A673 (cell line): ENCODE measurements around the gene SLC17A2. TPM values are rescaled to one million over a fixed set of nuclear protein-coding genes. Genes with fewer than 3 reads are reported as not detected.

Experiments
- BruUV-seq: library from RNA; stranded (reverse); fragments of 400-500 nt; replicated peaks from 2 replicates; lab custom pipeline; 2021; lab: Mats Ljungman, UMichigan
- CTCF ChIA-PET: fragments of 300-600 bp; sonication (Branson Sonifier 250); formaldehyde crosslinking; loops from one replicate; lab custom pipeline; 2022; ENCODE audit warnings: antibody characterized with exemption; lab: Charles Lee
- POLR2A ChIA-PET: fragments of 300-600 bp; sonication (Branson Sonifier 250); formaldehyde crosslinking; loops from one replicate; lab custom pipeline; 2022; ENCODE audit warnings: antibody characterized with exemption; ENCODE audit not compliant: low non-redundant PET; lab: Charles Lee
- DNase-seq: peaks from one replicate; pipeline ENCODE4 v3.0.0-alpha.2; 2015; ENCODE audit warnings: low spot score
- H3K27ac ChIP-seq: fragments of 200-600 bp; sonication (generic); 2 replicates; pipeline ENCODE4 v1.5.1; 2016; ENCODE audit warnings: mixed run types, low read depth, mild to moderate bottlenecking, mixed read lengths, antibody characterized with exemption, low read length; ENCODE audit not compliant: poor library complexity, severe bottlenecking
- H3K27me3 ChIP-seq: fragments of 200-600 bp; sonication (generic); replicated peaks from 2 replicates; pipeline ENCODE4 v1.6.1; 2017; ENCODE audit warnings: mixed run types, low read depth, mild to moderate bottlenecking, mixed read lengths, antibody characterized with exemption, low read length; ENCODE audit not compliant: insufficient read depth, poor library complexity
- H3K36me3 ChIP-seq: fragments of 200-600 bp; sonication (generic); 2 replicates; pipeline ENCODE4 v1.6.1; 2016; ENCODE audit warnings: mixed run types, mild to moderate bottlenecking, mixed read lengths, antibody characterized with exemption, low read length; ENCODE audit not compliant: insufficient read depth, poor library complexity, severe bottlenecking
- H3K4me1 ChIP-seq: fragments of 200-600 bp; sonication (generic); 2 replicates; pipeline ENCODE4 v1.6.1; 2017; ENCODE audit warnings: mixed run types, mild to moderate bottlenecking, mixed read lengths, antibody characterized with exemption, low read length; ENCODE audit not compliant: insufficient read depth, poor library complexity, severe bottlenecking
- H3K4me3 ChIP-seq: fragments of 200-600 bp; sonication (generic); 2 replicates; pipeline ENCODE4 v1.5.1; 2016; ENCODE audit warnings: low read depth, mixed run types, mild to moderate bottlenecking, mixed read lengths, low read length; ENCODE audit not compliant: poor library complexity, severe bottlenecking
- H3K9me3 ChIP-seq: fragments of 200-600 bp; sonication (generic); 2 replicates; pipeline ENCODE4 v1.6.1; 2016; ENCODE audit warnings: mixed run types, low read depth, mild to moderate bottlenecking, mixed read lengths, antibody characterized with exemption, low read length; ENCODE audit not compliant: poor library complexity, severe bottlenecking
- CTCF ChIP-seq: fragments of 300-800, 200-600 bp; sonication (generic); conservative IDR thresholded peaks from 2 replicates; pipeline ENCODE4 v1.5.1; 2017; ENCODE audit warnings: low read depth, mild to moderate bottlenecking, antibody characterized with exemption, low read length, moderate library complexity, mixed read lengths
- EZH2 ChIP-seq: fragments of 200-600 bp; sonication (generic); IDR thresholded peaks from 2 replicates; pipeline ENCODE4 v1.6.1; 2017; ENCODE audit warnings: borderline replicate concordance, low read depth, mild to moderate bottlenecking, mixed read lengths, antibody characterized with exemption, low read length; ENCODE audit not compliant: poor library complexity, severe bottlenecking
- intact Hi-C: fragments of 100-400 bp; cut with micrococcal nuclease; formaldehyde crosslinking; loops from one replicate; pipeline ENCODE4 v1.10.0; 2022; ENCODE audit not compliant: unreplicated experiment
- total RNA-seq: library from RNA; stranded (reverse); gene quantifications from 2 replicates; pipeline ENCODE4 v1.2.3, GENCODE V29; 2021

SLC17A2 gene
- total RNA-seq, 1 experiment from 2014 or later = not detected

GRCh38 chr6:25972902-25973301 lies 42.4 kb upstream of the SLC17A2 start:
- Histone ChIP-seq H3K27me3 (no peaks in the 10 kb centered on the region), H3K4me1 (peaks cover 21% of the 10 kb centered on the region), H3K27ac (no peak overlapping the region), H3K4me3 (no peak overlapping the region), H3K36me3 (peaks cover 83% of the 10 kb centered on the region), H3K9me3 (no peaks in the 10 kb centered on the region)
- BruUV-seq = no TSS peak
- TF ChIP-seq CTCF = no peak
- no peak for TF ChIP-seq EZH2
- no peak for DNase-seq
- intact Hi-C loops = no loop called here
- CTCF ChIA-PET = no interaction called here
- POLR2A ChIA-PET = no interaction called here

GRCh38 chr6:25972128-25972527 lies 41.6 kb upstream of the SLC17A2 start:
- peaks cover 24% of the 10 kb centered on the region for H3K4me1 ChIP-seq
- ChIA-PET CTCF (no interaction called here), POLR2A (interaction anchor here (0.6 kb wide), 1 partner anchor 49 kb away, joined by 4 read pairs; no protein-coding TSS in a partner anchor)
- no peak overlapping the region for H3K4me3 ChIP-seq
- no peaks in the 10 kb centered on the region for H3K9me3 ChIP-seq
- BruUV-seq = no TSS peak
- DNase-seq = no peak
- TF ChIP-seq EZH2 (no peak), CTCF (no peak)
- H3K27me3 ChIP-seq = no peaks in the 10 kb centered on the region
- peak overlapping the region; percentile 85 for H3K27ac ChIP-seq
- intact Hi-C loops = no loop called here
- H3K36me3 ChIP-seq = peaks cover 87% of the 10 kb centered on the region

- TF ChIP-seq CTCF = no peak
- no peak for TF ChIP-seq EZH2
- Histone ChIP-seq H3K27ac (peak overlapping the region; percentile 85), H3K9me3 (no peaks in the 10 kb centered on the region), H3K4me1 (peaks cover 24% of the 10 kb centered on the region), H3K27me3 (no peaks in the 10 kb centered on the region), H3K36me3 (peaks cover 88% of the 10 kb centered on the region), H3K4me3 (peak overlapping the region; percentile 7)
- BruUV-seq = no TSS peak
- POLR2A ChIA-PET = no interaction called here
- CTCF ChIA-PET = interaction anchor here (1.1 kb wide), 1 partner anchor 21 kb away, joined by 4 read pairs; no protein-coding TSS in a partner anchor
- DNase-seq = peak; percentile 92
- intact Hi-C loops = no loop called here
Observed at GRCh38 chr6:25971187-25971821, 40.8 kb upstream of the SLC17A2 start.
